GM12878 (cell line): Measurements from ENCODE around the gene PNLIPRP2. TPM values are rescaled to one million over a fixed set of nuclear protein-coding genes. Genes with fewer than 3 reads are reported as not detected.

ENCODE experiments used
- ATAC-seq: fragments of 200-7000 bp; cut with Tn5 transposase; 3 replicates; pipeline ENCODE4 v1.9.1; 2020; ENCODE audit warnings: mild to moderate bottlenecking, moderate library complexity
- BruUV-seq: library from RNA; stranded (reverse); fragments of 400-500 nt; replicated peaks from 2 replicates; lab custom pipeline; 2021; lab: Mats Ljungman, UMichigan
- CTCF ChIA-PET: fragments of 300-600 bp; sonication (Branson Sonifier 250); formaldehyde crosslinking; extraction: SDS; loops from one replicate; lab custom pipeline; 2021; ENCODE audit warnings: inconsistent platforms; lab: Yijun Ruan, JAX
- POLR2A ChIA-PET: fragments of 350-600 bp; formaldehyde crosslinking; extraction: SDS; loops from one replicate; lab custom pipeline; 2021; ENCODE audit warnings: inconsistent platforms; lab: Charles Lee
- RAD21 ChIA-PET: fragments of 300-600 bp; sonication (Branson Sonifier 250); formaldehyde crosslinking; loops from one replicate; lab custom pipeline; 2023; ENCODE audit warnings: antibody characterized with exemption; ENCODE audit not compliant: unreplicated experiment; lab: Charles Lee
- SMC1A ChIA-PET: fragments of 300-600 bp; sonication (Branson Sonifier 250); formaldehyde crosslinking; loops from one replicate; lab custom pipeline; 2023; ENCODE audit not compliant: unreplicated experiment, uncharacterized antibody; lab: Charles Lee
- DNase-seq: peaks from one replicate; pipeline ENCODE4 v3.0.0-alpha.2; 2011; ENCODE audit warnings: low read depth, low spot score
- FAIRE-seq: peaks from 3 replicates; lab custom pipeline; 2011; peaks lifted over from hg19 to GRCh38; lab: Jason Lieb, UNC
- H2AFZ ChIP-seq: 2 replicates; pipeline ENCODE4 v1.6.0; 2011; ENCODE audit warnings: low read depth, low read length, control low read depth; ENCODE audit not compliant: control insufficient read depth
- H3K27ac ChIP-seq: 2 replicates; pipeline ENCODE4 v1.5.1; 2011; ENCODE audit warnings: control low read depth; ENCODE audit not compliant: control insufficient read depth, insufficient read depth
- H3K27me3 ChIP-seq, 2 experiments: replicated peaks in 1 of 2; 2 replicates each; pipeline versions ENCODE4 v1.6.0 to v1.6.1; 2011; ENCODE audit warnings: low read length in 1 of 2; ENCODE audit not compliant: control insufficient read depth in 2 of 2, insufficient read depth in 2 of 2
- H3K36me3 ChIP-seq, 2 experiments: 2 replicates each; pipeline ENCODE4 v1.5.1; 2011; ENCODE audit warnings: low read length in 1 of 2; ENCODE audit not compliant: control insufficient read depth in 2 of 2, insufficient read depth in 2 of 2
- H3K4me1 ChIP-seq: 2 replicates; pipeline ENCODE4 v1.6.1; 2011; ENCODE audit warnings: mild to moderate bottlenecking, low read length, moderate library complexity, mixed read lengths; ENCODE audit not compliant: control insufficient read depth, insufficient read depth
- H3K4me2 ChIP-seq: 2 replicates; pipeline ENCODE4 v1.6.0; 2011; ENCODE audit warnings: control low read depth; ENCODE audit not compliant: control insufficient read depth, insufficient read depth
- H3K4me3 ChIP-seq: fragments of 200-600 bp; sonication (generic); 2 replicates; pipeline ENCODE4 v1.5.1; 2016
- H3K79me2 ChIP-seq: 2 replicates; pipeline ENCODE4 v1.6.0; 2011; ENCODE audit warnings: low read length; ENCODE audit not compliant: control insufficient read depth, insufficient read depth
- H3K9ac ChIP-seq: 2 replicates; pipeline ENCODE4 v1.8.0; 2011; ENCODE audit warnings: low read length, control low read depth, mixed read lengths; ENCODE audit not compliant: control insufficient read depth, insufficient read depth
- H3K9me3 ChIP-seq: replicated peaks from 3 replicates; pipeline ENCODE4 v1.5.1; 2011; ENCODE audit warnings: mild to moderate bottlenecking, low read length; ENCODE audit not compliant: control insufficient read depth, insufficient read depth
- H4K20me1 ChIP-seq: 2 replicates; pipeline ENCODE4 v1.6.0; 2011; ENCODE audit not compliant: control insufficient read depth, insufficient read depth
- BCL3 ChIP-seq: IDR thresholded peaks from 2 replicates; pipeline ENCODE4 v1.6.1; 2011; ENCODE audit warnings: borderline replicate concordance, low read depth, mild to moderate bottlenecking, moderate library complexity, low read length; ENCODE audit not compliant: insufficient read depth, poor library complexity, severe bottlenecking
- CTCF ChIP-seq, 3 experiments: IDR thresholded peaks in 2 of 3; conservative IDR thresholded peaks in 1 of 3; 2 replicates each; pipeline ENCODE4 v1.5.1; 2011; ENCODE audit warnings: low read depth in 3 of 3, low read length in 3 of 3, mild to moderate bottlenecking in 3 of 3, control low read depth in 2 of 3, moderate library complexity in 2 of 3, inconsistent platforms in 1 of 3, mixed read lengths in 1 of 3; ENCODE audit not compliant: control insufficient read depth in 2 of 3, insufficient read depth in 1 of 3; ENCODE audit errors: extremely low read depth in 1 of 3
- FOS ChIP-seq: IDR thresholded peaks from 3 replicates; pipeline ENCODE4 v1.6.1; 2011; ENCODE audit warnings: borderline replicate concordance; ENCODE audit not compliant: insufficient read length; ENCODE audit errors: extremely low read depth
- IRF4 ChIP-seq: IDR thresholded peaks from 2 replicates; pipeline ENCODE4 v1.6.1; 2011; ENCODE audit warnings: low read depth, low read length
- MTA2 ChIP-seq: fragments of 450-650 bp; IDR thresholded peaks from 2 replicates; pipeline ENCODE4 v1.6.1; 2016; ENCODE audit warnings: low read depth, mild to moderate bottlenecking, moderate library complexity
- MYB ChIP-seq: fragments of 150-350 bp; IDR thresholded peaks from 2 replicates; pipeline ENCODE4 v1.6.1; 2014; ENCODE audit warnings: mild to moderate bottlenecking, low read depth, low read length, borderline replicate concordance
- NFXL1 ChIP-seq: fragments of 450-650 bp; IDR thresholded peaks from 2 replicates; pipeline ENCODE4 v1.6.1; 2017; ENCODE audit warnings: antibody characterized with exemption, mild to moderate bottlenecking, borderline replicate concordance
- SMAD5 ChIP-seq: IDR thresholded peaks from 2 replicates; pipeline ENCODE4 v1.6.1; 2016; ENCODE audit warnings: antibody characterized with exemption, low read depth
- SREBF2 ChIP-seq: IDR thresholded peaks from 2 replicates; pipeline ENCODE4 v1.6.1; 2012; ENCODE audit warnings: mild to moderate bottlenecking, low read length
- TCF12 ChIP-seq: IDR thresholded peaks from 2 replicates; pipeline ENCODE4 v1.6.1; 2011; ENCODE audit warnings: low read depth, mild to moderate bottlenecking, low read length
- ZBTB33 ChIP-seq: fragments of 450-650 bp; IDR thresholded peaks from 2 replicates; pipeline ENCODE4 v1.6.1; 2017; ENCODE audit warnings: mild to moderate bottlenecking
- ZNF622 ChIP-seq: fragments of 450-650 bp; IDR thresholded peaks from 2 replicates; pipeline ENCODE4 v1.6.1; 2017; ENCODE audit warnings: mild to moderate bottlenecking, inconsistent platforms
- WGBS: methylation state at CpG from one replicate; pipeline ENCODE4 v1.1.6; 2016; ENCODE audit warnings: low lambda C conversion rate; ENCODE audit not compliant: insufficient replicate concordance, insufficient coverage; ENCODE audit errors: missing lambda C conversion rate; 5-methylcytosine and 5-hydroxymethylcytosine counted together
- in situ Hi-C: fragments of 300-500 bp; cut with MboI; formaldehyde crosslinking; loops from 9 replicates; pipeline ENCODE4 v1.14.3; 2018; ENCODE audit warnings: mixed read lengths
- intact Hi-C: fragments of 100-400 bp; cut with micrococcal nuclease; formaldehyde crosslinking; loops from one replicate; pipeline ENCODE4 v1.14.2; 2022; ENCODE audit not compliant: unreplicated experiment
- polyA plus RNA-seq, 11 experiments: library from polyadenylated mRNA; depleted of rRNA in 4 of 11; unstranded in 6 of 11; stranded (reverse) in 5 of 11; fragments of >200 nt; fragmentation: Nextera tagmentation in 4 of 11; fragmentation: Illumina TruSeq in 1 of 11; extraction: Ambion mirVana in 4 of 11; extraction: Trizol in 1 of 11; gene quantifications; 1 replicate in 1 of 11; 2 replicates in 10 of 11; pipeline versions ENCODE4 v1.2.1 to v1.2.3, GENCODE V29; 2011 to 2016; ENCODE audit warnings: inconsistent platforms in 2 of 11, missing spikeins in 2 of 11, low read depth in 1 of 11
- total RNA-seq, 4 experiments: library from RNA; depleted of rRNA in 3 of 4; stranded (reverse); fragments of >200 nt in 3 of 4; fragmentation: Illumina TruSeq in 1 of 4; extraction: Trizol in 1 of 4; gene quantifications; 2 replicates each; pipeline versions ENCODE4 v1.2.1 to v1.2.3, GENCODE V29; 2013 to 2021

Gene PNLIPRP2
- total and polyA plus RNA-seq, 10 of the 15 experiments (the other 5 are each of a cell fraction or from before 2014, with no cell fraction given): 0.33 TPM; not detected in 9

GRCh38 chr10:116596062-116596461, 24.7 kb upstream of the PNLIPRP2 start:
- H4K20me1 ChIP-seq: no peaks in the 10 kb centered on the region
- no peak for ATAC-seq
- no peak overlapping the region for H3K4me3 ChIP-seq
- H3K4me2 ChIP-seq: no peak overlapping the region
- no peak overlapping the region for H3K9ac ChIP-seq
- TF ChIP-seq SMAD5 (no peak), ZNF622 (no peak), IRF4 (no peak), MTA2 (no peak), MYB (no peak)
- no peak for FAIRE-seq
- in situ Hi-C loops: no loop called here
- H3K79me2 ChIP-seq: no peaks in the 10 kb centered on the region
- H3K9me3 ChIP-seq: no peaks in the 10 kb centered on the region
- ChIA-PET POLR2A (no interaction called here), SMC1A (no interaction called here), RAD21 (no interaction called here), CTCF (interaction anchor here (0.9 kb wide), 1 partner anchor 13 kb away, joined by 4 read pairs; no protein-coding TSS in a partner anchor)
- H3K36me3 ChIP-seq: no peaks in the 10 kb centered on the region
- no peaks in the 10 kb centered on the region for H3K4me1 ChIP-seq
- no peak for DNase-seq
- BruUV-seq: no TSS peak
- intact Hi-C loops: no loop called here
- H3K27ac ChIP-seq: no peak overlapping the region
- 3% methylated on average over 2 of the region's 2 CpGs for WGBS
- no peaks in the 10 kb centered on the region for H3K27me3 ChIP-seq
- H2AFZ ChIP-seq: no peak overlapping the region

GRCh38 chr10:116597543-116597942, 23.2 kb upstream of the PNLIPRP2 start:
- no peak overlapping the region for H3K27ac ChIP-seq
- POLR2A ChIA-PET: no interaction called here
- no peak overlapping the region for H3K9ac ChIP-seq
- CTCF ChIA-PET: no interaction called here
- WGBS: 14% methylated on average over 5 of the region's 5 CpGs
- no peaks in the 10 kb centered on the region for H3K9me3 ChIP-seq
- in situ Hi-C loops (no loop called here), intact Hi-C loops (no loop called here)
- no peaks in the 10 kb centered on the region for H4K20me1 ChIP-seq
- ATAC-seq: no peak
- SMC1A ChIA-PET: no interaction called here
- H3K4me1 ChIP-seq: no peaks in the 10 kb centered on the region
- H3K4me2 ChIP-seq: no peak overlapping the region
- no peaks in the 10 kb centered on the region for H3K79me2 ChIP-seq
- H2AFZ ChIP-seq: no peak overlapping the region
- RAD21 ChIA-PET: no interaction called here
- no peaks in the 10 kb centered on the region for H3K27me3 ChIP-seq
- DNase-seq: no peak
- H3K4me3 ChIP-seq: no peak overlapping the region
- BruUV-seq: no TSS peak
- FAIRE-seq: no peak
- H3K36me3 ChIP-seq: no peaks in the 10 kb centered on the region
- no peak for TF ChIP-seq TCF12
- TF ChIP-seq FOS: no peak
- no peak for TF ChIP-seq BCL3
- TF ChIP-seq NFXL1: no peak
- no peak for TF ChIP-seq SREBF2
- TF ChIP-seq ZBTB33: no peak
- TF ChIP-seq CTCF (IDR thresholded peaks at IDR 0.05 in 2 of 3, conservative IDR thresholded peaks at IDR 0.05 in 1 of 3; ENCODE audit: control insufficient read depth in 2 of 3, extremely low read depth in 1 of 3, insufficient read depth in 1 of 3, low read depth in 3 of 3, low read length in 3 of 3): no peak
